CD1c-positive myeloid dendritic cell (primary cell): ENCODE measurements around the gene ID4.

Source experiments
- DNase-seq: peaks from one replicate; pipeline ENCODE4 v3.0.0-alpha.2; 2016; ENCODE audit errors: extremely low spot score

Gene ID4, protein sequence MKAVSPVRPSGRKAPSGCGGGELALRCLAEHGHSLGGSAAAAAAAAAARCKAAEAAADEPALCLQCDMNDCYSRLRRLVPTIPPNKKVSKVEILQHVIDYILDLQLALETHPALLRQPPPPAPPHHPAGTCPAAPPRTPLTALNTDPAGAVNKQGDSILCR

GRCh38 chr6:19836799-19837510 is at the start of gene ID4:
Gene ID4, plus strand, starts transcription at chr6:19837370. Its CDS starts 385 bp downstream, at chr6:19837755.
- DNase-seq, result no peak

- no peak for DNase-seq
Observed at GRCh38 chr6:19788686-19789085, 48.5 kb upstream of the ID4 start.

DNA sequence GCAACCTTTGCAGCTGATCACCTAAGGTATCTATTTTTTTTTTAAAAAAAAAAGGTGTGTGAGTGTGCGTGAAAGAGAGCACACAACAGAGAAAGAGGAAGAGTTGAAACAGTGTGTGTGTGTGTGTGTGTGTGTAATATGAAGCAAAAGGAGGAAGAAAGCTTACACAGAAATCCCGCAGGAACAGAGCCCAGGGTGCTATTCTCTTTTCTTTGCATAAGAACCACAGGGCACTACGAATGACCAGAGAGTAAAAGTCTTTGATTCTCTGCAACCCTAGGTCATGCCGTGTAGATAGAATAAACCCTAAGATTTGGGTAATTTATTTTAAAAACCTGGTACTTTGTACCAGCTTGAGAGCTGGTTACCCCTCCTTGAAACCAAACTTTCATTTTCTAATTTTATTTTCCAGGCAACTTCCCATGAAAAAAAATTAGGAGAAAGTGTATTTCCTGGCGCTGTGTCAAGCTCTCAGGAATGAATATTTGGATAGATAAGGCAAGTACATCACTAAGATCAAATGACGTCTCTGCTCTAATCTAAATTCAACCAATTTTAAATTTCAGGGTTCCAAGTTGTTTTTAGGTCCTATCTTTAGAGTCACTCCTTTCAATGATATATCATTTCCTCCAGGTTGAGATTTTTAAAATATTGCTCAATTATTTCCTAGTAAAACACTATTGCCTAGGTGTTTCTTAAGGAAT is 47.9 kb upstream of the ID4 start:
- no peak for DNase-seq

DNA sequence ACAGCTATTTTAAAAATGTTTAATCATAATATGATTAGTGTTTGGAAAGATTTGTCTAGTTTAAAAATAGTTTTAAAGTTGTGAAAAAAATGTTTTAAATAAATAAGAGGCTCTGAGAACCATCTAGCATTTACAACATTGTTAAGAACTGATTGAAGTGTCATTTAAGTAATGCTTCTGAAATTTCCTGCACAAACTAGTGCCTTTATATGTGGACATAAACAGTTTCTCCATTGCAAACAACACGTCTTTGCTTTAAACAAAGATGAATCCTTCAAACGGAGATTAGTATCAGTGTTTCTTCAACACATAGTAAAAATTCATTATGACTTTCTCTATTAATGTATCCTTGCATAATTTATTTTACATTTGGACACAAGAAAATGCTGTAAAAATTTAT is 45.9 kb upstream of the ID4 start:
- no peak for DNase-seq

DNA sequence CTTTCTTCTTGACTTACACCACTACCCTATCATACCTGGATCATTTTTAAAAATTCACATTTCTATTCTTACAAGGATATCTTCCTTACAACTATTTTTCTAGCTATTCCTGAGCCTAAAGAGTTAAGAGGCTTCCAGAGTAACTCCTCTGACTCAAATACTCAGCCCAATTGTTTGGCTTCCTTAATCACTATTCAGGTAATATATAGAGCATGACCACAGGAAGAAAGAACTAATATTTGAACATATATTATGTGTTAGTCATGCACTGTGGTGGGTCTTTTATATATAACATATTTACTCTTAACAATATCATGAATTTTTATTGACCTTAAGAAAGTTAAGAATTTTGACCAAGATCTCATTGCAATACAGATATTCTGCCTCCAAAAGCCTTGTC is 42.0 kb upstream of the ID4 start:
- no peak for DNase-seq

DNA sequence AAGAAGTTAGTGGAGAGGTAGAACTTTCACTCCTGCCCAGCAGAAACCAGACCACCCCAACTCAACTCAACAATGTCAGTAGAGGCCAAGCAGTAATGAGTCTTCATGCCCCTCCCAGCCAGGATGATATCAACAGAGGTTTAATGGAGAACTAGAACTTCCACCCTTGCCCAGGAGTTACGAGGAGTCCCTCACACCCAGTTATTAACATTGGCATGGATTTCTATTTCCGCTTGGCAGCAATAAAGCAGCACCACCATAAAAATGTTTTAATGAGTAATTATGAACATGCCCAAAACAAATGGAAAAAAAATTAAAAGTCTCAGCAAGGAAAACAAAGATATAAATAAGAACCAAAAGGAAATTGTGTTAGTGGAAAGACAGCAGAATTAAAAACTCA is 40.7 kb upstream of the ID4 start:
- no peak for DNase-seq

- DNase-seq, result no peak
Observed at GRCh38 chr6:19798362-19798761, 38.8 kb upstream of the ID4 start.

DNA sequence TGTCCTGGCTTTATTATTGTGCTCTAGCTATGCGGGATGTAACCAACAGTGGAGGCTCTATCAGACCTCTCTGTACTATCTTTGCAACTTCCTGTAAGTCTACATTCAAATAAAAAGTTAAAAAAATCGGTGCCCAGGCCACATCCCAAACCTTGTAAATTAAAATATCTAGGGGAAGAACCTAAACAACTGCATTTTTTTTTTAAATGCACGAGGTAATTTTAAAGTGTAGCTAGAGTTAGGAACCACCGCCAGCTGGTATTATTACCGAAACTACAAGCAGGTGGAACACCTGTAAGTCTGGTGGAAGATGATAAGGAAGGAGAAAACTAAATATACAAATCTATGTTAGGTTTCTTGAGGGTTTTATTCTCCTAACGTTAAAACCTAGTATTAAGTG is 34.5 kb upstream of the ID4 start:
- DNase-seq, result no peak

DNA sequence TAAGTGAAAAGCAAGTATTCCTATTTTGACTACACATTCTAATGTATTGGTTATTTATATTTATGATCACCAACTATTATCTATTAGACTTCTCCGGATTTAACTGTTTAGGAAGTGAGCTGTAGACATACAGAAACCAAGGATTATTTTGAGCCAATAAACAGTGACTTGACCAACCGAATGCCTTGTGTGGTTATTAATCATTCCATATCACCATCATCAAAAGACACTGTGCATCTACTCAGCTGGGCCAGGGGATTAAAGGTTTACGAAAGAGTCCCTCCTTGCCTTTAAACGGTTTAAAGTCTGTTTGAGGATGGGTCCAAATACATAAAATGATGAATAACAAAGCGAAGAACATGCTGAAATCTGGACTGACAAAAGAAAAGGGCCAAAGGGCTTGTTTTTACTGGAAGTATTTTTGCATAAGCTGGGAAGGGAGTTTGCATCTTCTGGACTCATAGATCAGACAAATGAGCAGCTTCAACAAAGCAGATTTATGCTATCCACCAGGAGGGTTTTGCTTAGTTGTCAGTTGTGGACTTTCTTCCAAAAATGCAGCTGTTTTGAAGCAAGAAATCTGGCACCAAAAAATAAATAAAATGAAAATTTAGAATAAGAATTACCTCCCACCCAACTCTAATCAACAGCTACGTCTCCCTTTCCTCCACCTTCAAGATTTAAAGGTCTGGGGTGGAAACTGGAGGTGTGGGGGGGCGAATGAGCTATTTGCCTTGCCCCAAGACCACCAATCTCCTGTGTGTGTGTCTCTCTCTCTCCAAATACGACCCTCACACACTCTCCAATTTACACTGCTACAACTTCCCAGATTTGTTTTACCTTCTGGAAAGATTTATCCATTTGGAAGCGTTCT is 33.6 kb upstream of the ID4 start:
- DNase-seq, result no peak

DNA sequence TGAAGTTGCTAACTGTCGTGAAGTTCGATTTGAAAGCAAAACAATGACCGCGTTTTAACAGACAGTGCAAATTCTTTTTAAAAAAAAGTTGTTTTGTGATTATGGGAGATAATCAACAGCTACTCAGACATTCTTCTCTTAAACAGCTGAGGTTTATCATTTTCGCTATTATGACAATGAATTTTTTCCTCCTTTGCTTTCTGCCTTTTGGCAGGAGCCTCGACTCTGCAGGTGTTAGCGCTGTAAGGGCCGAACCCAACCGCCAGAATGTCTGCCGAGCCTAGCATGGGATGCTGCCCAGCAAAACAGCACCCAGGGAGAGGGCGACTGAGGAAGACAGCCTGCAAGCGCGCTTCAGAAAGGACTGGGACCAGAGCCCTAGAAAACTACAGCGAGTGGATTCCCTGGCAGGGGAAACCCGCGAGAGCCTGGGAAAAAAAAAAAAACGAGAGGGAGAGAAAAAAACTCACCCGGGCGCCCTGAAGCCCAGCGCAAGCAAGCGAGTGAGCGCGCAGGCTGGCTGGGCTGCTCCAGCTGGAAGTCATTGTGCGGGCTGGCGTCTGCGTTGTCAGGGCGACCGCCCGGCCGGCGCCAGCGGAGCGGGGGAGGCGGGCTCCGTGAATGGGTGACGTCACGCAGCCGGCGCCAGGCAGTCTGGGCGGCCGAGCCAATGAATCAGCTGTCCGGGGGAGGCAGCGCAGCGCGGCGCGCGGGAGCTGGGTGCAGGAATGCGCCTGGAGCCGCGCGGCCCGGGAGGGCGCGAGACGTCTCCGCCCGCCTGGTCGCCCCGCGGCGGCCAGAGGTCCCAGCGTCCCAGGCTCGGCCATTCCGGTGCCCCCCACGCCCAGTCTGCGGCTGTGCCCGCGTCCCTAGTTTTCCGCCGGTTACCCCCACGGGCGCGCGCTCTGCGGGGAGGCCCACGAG is 32.7 kb upstream of the ID4 start:
- DNase-seq, result peak; percentile 62

DNA sequence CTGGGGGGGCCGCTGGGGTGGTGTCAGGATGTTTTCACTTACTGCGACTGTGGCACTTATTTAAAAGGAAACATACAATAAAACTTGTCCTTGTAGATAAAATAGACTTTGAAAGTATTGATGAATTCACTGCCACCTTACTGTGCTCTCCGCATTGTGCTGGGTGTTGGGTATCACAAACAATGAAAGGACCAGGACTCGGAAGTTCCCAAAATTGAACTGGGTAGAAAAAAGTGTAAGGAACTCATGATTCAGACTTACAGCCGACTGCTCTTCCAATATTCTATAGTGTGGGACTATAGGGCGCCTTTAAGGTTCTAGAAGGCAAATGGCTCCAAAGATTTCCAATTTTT is 32.1 kb upstream of the ID4 start:
- no peak for DNase-seq

- no peak for DNase-seq
Observed at GRCh38 chr6:19806971-19807396, 30.2 kb upstream of the ID4 start.

DNA sequence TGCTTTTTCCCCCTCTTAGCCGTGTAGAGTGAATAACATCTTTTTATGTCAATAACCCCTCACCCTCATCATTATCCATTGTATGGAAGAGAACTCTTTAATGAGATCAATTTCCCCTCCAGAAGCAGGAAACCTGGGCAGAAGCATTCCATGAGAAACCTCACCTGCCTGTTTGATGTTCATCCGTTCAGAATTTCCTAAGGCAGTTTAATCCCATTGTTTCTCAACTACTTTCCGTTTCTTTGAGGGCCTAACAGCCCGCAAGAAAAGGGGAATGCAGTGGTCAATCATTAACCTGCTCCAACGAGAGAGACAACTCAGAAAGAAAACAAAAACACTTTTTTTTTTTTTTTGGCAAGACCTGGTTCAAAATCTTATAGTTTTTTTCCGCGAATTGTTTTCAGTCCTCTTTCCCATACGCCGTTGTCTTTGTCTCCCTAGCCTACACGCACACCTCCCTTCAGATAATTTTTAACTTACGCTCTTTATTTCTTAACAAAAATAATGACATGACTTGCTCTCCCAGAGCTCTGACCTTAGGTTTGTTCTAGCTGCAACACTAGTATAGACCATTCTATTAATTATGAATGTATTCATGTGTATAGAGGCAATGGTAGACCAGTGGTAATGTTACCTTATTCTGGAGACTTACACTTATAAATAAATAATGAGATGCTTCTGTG is 25.6 kb upstream of the ID4 start:
- DNase-seq, result no peak

DNA sequence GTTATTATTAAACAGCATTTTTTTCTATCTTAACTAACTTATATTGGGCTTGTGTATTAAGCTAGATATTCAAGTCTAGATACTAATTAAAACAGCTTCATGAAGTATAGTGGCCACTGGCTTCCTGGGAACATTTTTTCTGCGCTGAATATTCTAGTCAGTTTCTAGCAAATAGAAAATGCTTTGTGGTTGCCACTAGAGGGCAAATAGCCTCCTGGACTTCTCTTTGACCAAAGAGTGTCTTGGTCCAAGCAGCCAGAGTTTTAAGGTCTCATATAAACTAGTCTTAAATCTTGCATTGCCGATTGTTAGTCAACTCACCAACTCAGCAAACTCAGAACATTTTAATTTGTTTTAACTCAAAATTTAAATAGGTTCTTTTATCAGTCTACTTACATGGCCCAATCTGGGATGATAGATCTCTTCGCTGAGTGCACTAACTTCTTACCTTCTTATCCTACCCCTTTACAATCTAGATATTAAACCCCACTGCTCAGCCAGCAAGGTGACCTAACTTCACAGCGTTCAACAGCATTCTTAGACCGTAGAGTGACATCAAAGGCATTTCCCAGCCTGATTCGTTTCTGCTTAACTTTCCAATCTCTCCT is 24.6 kb upstream of the ID4 start:
- no peak for DNase-seq

DNA sequence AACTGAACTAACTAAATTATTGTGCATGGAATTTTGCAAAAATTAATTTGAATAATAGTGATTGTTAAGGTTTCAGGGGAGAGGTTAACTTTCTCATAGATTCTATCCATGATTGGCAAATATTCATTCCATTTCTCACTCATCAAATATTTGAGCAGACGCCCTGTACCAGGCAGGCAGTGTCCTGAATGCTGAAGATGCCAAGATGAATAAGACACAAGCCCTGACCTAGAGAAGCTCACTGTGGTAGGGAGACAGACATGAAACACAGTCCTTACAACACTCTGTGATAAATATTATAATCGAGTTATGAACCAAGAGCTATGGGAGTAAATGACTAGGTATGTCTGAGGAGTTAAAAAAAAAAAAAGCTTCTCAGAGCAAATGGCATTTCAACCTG is 18.4 kb upstream of the ID4 start:
- no peak for DNase-seq

- DNase-seq, result no peak
Observed at GRCh38 chr6:19824058-19824807, 12.9 kb upstream of the ID4 start.

GRCh38 chr6:19827247-19827646 is 9.9 kb upstream of the ID4 start:
- no peak for DNase-seq

DNA sequence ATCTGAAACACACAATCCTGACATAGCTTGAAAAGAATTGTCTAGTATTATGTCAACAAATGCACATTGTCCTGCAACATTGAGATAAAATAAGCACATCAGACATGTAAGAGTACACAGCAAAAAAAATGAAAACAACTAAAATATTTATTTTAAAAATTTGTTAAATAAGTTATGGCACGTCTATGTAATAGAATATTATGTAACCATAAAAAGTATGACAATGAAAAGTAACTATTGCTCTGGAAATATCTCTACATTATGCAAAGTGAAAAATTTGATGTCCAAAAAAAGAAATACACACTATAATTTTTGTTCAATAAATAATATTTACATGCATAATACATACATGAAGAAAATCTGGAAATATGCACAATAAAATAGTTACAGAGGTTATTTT is 9.3 kb upstream of the ID4 start:
- no peak for DNase-seq

DNA sequence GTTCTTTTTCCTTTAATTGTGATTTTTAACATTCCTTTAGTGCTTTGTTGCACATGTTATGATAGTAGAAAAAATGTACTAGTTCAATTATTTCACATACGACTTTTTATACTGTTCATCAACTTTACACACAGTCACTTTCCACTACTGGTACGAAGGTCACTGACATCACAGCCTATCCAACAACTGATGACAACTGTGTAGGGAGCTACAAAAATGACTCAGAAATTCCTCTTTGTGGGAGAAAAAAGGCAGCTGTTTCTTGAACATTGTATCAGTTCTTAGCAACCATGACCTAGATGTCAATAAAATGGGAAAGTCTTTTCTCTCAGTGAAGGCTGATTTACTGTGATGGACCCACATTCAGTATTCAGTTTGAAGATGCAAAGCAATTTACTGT is 7.0 kb upstream of the ID4 start:
- no peak for DNase-seq

- DNase-seq, result no peak
Observed at GRCh38 chr6:19831358-19831757, 5.8 kb upstream of the ID4 start.
